WI38 (cell line): ENCODE results near the gene GPR101.
A peak's percentile ranks its signal among the peaks of the same experiment; 100 is the strongest.

Experiments used
- H3K4me3 ChIP-seq: 2 replicates; pipeline ENCODE4 v1.5.1; 2011; ENCODE audit warnings: low read depth, mild to moderate bottlenecking, control low read depth, low read length
- TF ChIP-seq, protein P1 (sequence below): IDR thresholded peaks from 2 replicates; pipeline ENCODE4 v1.5.1; 2012; ENCODE audit warnings: low read depth, mild to moderate bottlenecking, control low read depth, low read length

GPR101 gene

DNA sequence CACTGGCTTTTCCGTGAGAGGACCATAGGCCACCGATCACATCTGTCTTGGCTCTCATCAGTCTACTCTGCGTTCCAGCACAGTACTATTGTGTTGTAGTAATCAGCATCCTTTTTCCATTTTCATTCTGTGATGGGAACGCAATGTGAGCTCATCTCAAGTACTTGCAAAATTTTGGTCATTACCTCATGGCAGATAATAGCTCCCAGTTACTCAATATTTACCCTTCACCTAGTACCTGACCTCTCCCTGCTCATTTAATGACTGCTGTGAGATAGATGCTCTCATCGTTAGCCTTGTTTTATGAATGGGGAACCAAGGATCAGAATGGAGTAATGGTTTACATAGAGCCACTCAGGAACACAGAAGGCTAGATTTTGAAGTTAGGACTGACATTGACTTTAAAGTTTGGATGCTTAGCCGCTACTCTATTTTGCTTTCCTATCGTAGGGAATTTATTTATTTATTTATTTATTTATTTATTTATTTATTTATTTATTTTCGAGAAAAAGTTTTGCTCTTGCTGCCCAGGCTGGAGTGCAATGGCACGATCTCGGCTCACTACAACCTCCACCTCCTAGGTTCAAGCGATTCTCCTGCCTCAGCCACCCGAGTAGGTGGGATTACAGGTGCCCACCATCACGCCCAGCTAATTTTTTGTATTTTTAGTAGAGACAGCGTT is 6.5 kb upstream of the GPR101 start:
- H3K4me3 ChIP-seq, result no peak overlapping the region
- TF ChIP-seq, protein P1, sequence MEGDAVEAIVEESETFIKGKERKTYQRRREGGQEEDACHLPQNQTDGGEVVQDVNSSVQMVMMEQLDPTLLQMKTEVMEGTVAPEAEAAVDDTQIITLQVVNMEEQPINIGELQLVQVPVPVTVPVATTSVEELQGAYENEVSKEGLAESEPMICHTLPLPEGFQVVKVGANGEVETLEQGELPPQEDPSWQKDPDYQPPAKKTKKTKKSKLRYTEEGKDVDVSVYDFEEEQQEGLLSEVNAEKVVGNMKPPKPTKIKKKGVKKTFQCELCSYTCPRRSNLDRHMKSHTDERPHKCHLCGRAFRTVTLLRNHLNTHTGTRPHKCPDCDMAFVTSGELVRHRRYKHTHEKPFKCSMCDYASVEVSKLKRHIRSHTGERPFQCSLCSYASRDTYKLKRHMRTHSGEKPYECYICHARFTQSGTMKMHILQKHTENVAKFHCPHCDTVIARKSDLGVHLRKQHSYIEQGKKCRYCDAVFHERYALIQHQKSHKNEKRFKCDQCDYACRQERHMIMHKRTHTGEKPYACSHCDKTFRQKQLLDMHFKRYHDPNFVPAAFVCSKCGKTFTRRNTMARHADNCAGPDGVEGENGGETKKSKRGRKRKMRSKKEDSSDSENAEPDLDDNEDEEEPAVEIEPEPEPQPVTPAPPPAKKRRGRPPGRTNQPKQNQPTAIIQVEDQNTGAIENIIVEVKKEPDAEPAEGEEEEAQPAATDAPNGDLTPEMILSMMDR, result no peak

DNA sequence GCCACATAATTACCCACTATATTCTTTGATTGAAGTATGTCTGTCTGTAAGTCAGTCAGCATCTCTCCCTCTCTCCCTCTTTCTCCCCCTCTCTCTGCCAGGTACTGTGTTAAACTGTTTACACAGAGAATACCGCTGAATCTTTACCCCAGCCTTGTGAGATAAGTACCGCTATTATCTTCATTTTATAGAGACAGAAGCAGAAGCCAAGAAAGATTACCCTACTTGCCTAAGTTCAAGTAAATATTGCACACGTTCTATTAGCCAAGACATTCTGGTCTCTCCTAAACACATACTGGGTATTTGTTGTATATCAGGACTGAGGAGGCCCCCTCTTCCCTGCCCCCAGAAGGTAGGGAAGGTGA is 695 bp upstream of the GPR101 start:
- H3K4me3 ChIP-seq, result no peak overlapping the region
- TF ChIP-seq, protein P1, result no peak

DNA sequence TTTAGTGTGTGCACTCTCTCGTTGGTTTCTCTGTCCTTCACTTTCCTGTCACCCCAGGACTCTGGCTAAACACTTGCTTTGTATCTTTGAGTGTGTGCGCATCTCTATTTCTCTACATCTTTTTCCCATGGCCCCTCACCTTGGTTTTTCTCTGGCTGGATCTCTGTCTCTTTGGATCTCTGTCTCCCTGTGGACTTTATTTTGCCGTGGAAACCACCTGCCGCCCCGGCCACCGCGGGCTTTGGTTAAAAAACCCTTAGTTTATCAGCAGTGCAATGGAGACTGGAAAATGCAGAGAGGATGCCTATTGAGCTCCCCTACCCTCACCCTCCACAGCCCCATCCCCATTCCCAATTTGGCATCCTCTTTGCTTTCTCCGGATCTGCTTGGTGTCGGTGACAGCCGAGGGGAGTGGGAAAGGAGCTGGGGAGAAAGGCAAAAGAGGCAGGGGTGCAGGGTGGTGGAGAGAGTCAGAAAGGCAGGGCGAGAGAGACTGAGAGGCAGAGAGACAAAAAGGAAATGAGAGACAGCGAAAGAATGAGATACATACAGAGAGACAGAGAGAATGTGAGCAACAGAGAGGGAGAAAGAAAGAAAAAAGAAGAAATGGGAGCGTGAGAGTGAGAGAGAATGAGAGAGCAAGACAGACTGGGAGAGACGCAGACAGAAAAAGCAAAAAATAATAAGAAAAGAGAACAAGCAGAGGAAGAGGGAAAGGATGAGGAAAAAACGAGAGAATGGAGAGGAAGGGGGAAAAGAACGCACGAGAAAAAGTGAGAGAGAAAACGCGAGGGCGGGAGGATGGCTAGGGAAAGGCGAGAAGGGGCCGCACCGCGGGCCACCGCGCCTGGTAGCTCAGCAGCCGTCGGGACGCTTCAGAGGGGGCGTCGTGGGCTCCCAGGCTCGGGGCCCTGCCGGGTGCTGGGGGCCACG is 688 bp downstream of the GPR101 start:
- TF ChIP-seq, protein P1, result no peak
- H3K4me3 ChIP-seq, result no peak overlapping the region

DNA sequence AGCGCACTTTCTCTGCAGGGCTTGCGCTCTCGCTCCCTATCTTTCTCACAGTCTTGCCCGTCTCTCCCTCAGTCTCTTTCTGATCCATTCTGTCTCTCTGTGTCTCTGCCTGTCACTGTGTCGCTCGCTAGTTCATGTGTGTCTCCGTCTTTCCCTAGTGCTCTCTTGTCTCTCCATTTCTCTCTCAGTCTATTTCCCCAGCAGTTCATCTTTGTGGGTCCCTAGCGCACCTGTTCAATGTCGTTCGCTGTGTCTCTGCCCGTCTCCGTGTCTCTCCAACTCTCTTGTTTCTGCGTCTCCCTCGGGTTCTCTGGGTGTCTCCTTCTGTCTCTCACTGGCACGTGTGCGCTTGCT is 1.5 kb downstream of the GPR101 start:
- peak overlapping the region; percentile 37 for H3K4me3 ChIP-seq
- TF ChIP-seq, protein P1, result no peak

DNA sequence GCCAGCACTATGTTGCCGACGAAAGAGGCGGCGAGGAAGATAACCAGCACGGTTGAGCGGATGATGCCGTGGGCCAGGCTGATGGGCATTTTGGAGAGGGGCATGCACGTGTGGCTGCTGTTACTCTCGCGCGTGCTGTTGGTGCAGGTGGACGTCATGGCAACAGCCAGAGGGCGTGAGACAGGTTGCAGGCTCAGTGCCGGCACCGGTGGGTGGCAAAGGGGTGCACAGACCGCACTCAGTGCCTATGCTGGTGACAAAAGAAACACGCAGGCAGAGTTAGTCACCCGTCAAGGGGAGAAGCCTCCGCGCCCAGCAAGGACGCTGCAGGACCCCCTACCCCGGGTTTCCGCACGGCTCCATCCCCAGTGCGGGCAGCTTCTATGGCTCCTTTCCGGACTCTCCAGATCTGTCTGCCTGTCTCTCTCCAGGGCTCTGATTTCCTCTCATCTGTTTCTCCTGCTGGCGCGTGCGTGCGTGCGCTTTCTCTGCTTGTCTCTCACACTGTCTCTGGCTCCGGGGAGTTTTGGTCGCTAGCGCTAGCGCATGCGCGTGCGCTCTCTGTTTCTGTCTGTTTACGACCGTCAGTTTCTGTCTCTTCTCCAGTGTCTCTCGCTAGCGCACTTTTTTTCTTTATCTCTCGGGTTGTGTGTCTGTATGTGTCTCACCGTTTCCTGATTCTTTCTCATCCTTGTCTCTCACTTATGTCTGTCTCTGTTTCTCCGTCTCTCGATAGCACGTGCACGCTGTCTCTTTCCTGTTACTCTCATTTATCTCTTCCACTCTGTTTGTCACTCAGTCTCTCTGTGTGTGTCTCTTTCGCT is 2.1 kb downstream of the GPR101 start:
- H3K4me3 ChIP-seq, result peak overlapping the region; percentile 37
- TF ChIP-seq, protein P1, result no peak

DNA sequence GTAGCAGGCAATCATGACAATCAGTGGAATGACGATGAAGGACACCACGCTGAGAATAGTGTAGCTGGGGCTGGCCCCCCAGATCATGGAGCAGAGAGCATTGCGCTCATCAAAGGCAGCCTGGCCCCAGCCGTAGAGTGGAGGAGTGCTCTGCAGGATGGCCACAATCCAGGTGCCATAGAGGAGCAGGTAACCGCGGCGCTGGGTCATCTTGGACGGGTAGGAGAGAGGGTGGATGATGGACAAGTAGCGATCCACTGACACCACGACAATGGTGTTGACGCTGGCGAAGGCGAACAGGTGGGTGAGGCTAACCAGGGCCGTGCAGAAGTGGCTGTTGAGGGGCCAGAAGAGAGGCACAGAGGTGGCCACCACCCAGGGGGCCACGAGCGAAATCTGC is 2.8 kb downstream of the GPR101 start:
- TF ChIP-seq, protein P1, result no peak
- H3K4me3 ChIP-seq, result no peak overlapping the region
